Measurements from ENCODE around the gene PSMC6.

PSMC6 gene

DNA sequence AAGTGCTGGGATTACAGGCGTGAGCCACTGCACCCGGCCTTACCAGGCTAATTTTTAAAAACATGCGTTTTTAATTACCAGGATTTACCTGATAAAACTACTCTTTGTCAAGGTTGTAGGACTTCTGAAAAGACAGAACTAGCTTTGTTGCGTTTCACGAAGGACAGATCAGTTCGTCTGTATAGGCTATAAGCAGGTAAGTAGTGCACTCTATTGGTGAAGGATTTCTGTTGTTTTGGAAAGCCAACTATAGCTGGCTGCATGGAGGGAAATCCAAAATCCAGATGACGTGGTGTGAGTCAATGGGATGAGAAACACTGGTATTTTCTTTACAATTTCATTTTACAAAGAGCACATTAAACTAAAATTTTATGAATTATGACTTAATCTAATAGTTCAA is 69.8 kb downstream of the PSMC6 start:
- Mint-ChIP-seq H3K4me3 (no peak overlapping the region), H3K27me3 (no peaks in the 10 kb centered on the region), H3K9me3 (no peaks in the 10 kb centered on the region), H3K36me3 (ENCODE audit: low read depth) (peaks cover 53% of the 10 kb centered on the region), H3K4me1 (ENCODE audit: low read depth) (no peaks in the 10 kb centered on the region), H3K27ac (no peak overlapping the region)
- intact Hi-C loops (cut with micrococcal nuclease), result no loop called here
